SW 1271 (cell line): Measurements from ENCODE around the gene HAO2.

Experiments
- DNase-seq, 2 experiments: peaks; one replicate each; lab custom pipeline; 2025; lab: John Stamatoyannopoulos, UW

The HAO2 gene

GRCh38 chr1:119380304-119380703, 11.7 kb downstream of the HAO2 start:
- DNase-seq = no peak

GRCh38 chr1:119380983-119381662, 12.5 kb downstream of the HAO2 start:
- no peak for DNase-seq

GRCh38 chr1:119384591-119384990, 16.0 kb downstream of the HAO2 start:
- no peak for DNase-seq

- no peak for DNase-seq
These were observed 17.1 kb downstream of the HAO2 start for GRCh38 chr1:119385650-119386049.

- no peak for DNase-seq
These were observed 19.3 kb downstream of the HAO2 start for GRCh38 chr1:119387858-119388257.

- no peak for DNase-seq
These were observed 19.9 kb downstream of the HAO2 start for GRCh38 chr1:119388450-119388849.

- no peak for DNase-seq
These were observed 21.9 kb downstream of the HAO2 start for GRCh38 chr1:119390526-119390925.

- DNase-seq = no peak
These were observed 23.2 kb downstream of the HAO2 start for GRCh38 chr1:119391749-119392148.

GRCh38 chr1:119394085-119394484, 25.5 kb downstream of the HAO2 start:
- DNase-seq = no peak

GRCh38 chr1:119396982-119397381, 28.4 kb downstream of the HAO2 start:
- no peak for DNase-seq

GRCh38 chr1:119397986-119398385, 29.4 kb downstream of the HAO2 start:
- DNase-seq = no peak

GRCh38 chr1:119404736-119405135, 36.2 kb downstream of the HAO2 start:
- DNase-seq = no peak

GRCh38 chr1:119409731-119410130, 41.1 kb downstream of the HAO2 start:
- DNase-seq = no peak

- no peak for DNase-seq
These were observed 42.4 kb downstream of the HAO2 start for GRCh38 chr1:119410961-119411360.

GRCh38 chr1:119414950-119415349, 46.4 kb downstream of the HAO2 start, which contains the start of gene HSD3B2:
Gene HSD3B2, plus strand, starts transcription at chr1:119415150. Its CDS starts 270 bp downstream, at chr1:119415420.
- no peak for DNase-seq

- DNase-seq = no peak
These were observed 47.5 kb downstream of the HAO2 start for GRCh38 chr1:119416006-119416640.

- DNase-seq = no peak
These were observed 50.5 kb downstream of the HAO2 start for GRCh38 chr1:119419109-119419508.

- no peak for DNase-seq
These were observed 52.1 kb downstream of the HAO2 start for GRCh38 chr1:119420638-119421037.

GRCh38 chr1:119422631-119423030, 54.0 kb downstream of the HAO2 start:
- DNase-seq = no peak

- no peak for DNase-seq
These were observed 60.4 kb downstream of the HAO2 start for GRCh38 chr1:119428991-119429390.

GRCh38 chr1:119429687-119430086, 61.1 kb downstream of the HAO2 start:
- DNase-seq = no peak

- DNase-seq = no peak
These were observed 61.9 kb downstream of the HAO2 start for GRCh38 chr1:119430486-119430885.

GRCh38 chr1:119431836-119432235, 63.3 kb downstream of the HAO2 start:
- DNase-seq = no peak

GRCh38 chr1:119435052-119435451, 66.5 kb downstream of the HAO2 start:
- DNase-seq = no peak
